ENCODE results near the gene KRTAP4-7. TPM values are rescaled to one million over a fixed set of nuclear protein-coding genes. Genes with fewer than 3 reads are reported as not detected.
"Not testable (repeated sequence)": the region's sequence is repeated elsewhere in the genome, so short reads cannot be mapped to it uniquely, and the experiment has no call there.

KRTAP4-7 gene
- total and polyA plus RNA-seq, 5 donors: not detected

GRCh38 chr17:41065829-41066624, 17.9 kb upstream of the KRTAP4-7 start, which contains the start of gene KRTAP2-4:
Gene KRTAP2-4, minus strand, starts transcription at chr17:41065879. Its CDS starts 34 bp downstream, at chr17:41065845.
- peaks cover 3% of the 10 kb centered on the region for H3K27me3 ChIP-seq (ENCODE audit: control insufficient read depth, insufficient read depth)
- DNase-seq (no peak), ATAC-seq (no peak)
- H3K9me3 ChIP-seq (ENCODE audit: control insufficient read depth, low read length): no peaks in the 10 kb centered on the region
- intact Hi-C loops (cut with DNase I): no loop called here
- H3K4me3 ChIP-seq (ENCODE audit: low read length): no peak within 1 kb of the TSS
- no peaks in the 10 kb centered on the region for H3K4me1 ChIP-seq (ENCODE audit: control insufficient read depth, insufficient read depth, low read length)
- WGBS: 87% methylated on average over 6 of the region's 6 CpGs
- no peak within 1 kb of the TSS for H3K27ac ChIP-seq (ENCODE audit: low read length)

DNA sequence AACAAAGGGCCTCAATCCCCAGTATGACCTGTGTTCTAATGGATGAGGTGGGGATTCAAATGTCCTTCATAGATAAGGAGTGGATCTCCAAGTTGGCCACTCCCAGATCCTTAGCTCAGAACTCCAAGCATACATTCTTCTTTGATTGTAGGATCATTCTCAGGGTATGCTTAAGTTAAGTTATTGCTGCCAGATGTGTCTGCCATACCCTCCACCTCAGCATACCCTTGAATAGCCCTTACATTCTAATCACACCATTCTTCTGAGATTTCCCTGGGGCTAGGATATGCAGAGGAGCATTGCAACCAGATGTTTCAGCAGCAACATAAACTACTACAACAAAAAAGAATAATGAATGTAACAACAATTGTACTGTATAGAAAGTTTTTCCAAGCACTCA, 16.7 kb upstream of the KRTAP4-7 start:
- Histone ChIP-seq H3K27ac (ENCODE audit: low read length) (no peak overlapping the region), H3K4me3 (ENCODE audit: low read length) (no peak overlapping the region), H3K4me1 (ENCODE audit: control insufficient read depth, insufficient read depth, low read length) (no peaks in the 10 kb centered on the region), H3K9me3 (ENCODE audit: control insufficient read depth, low read length) (no peaks in the 10 kb centered on the region), H3K27me3 (ENCODE audit: control insufficient read depth, insufficient read depth) (peaks cover 3% of the 10 kb centered on the region)
- DNase-seq: no peak
- intact Hi-C loops (cut with DNase I): no loop called here
- ATAC-seq: no peak

GRCh38 chr17:41069031-41069430, 14.9 kb upstream of the KRTAP4-7 start:
- 74% methylated on average over 3 of the region's 3 CpGs for WGBS
- H3K4me3 ChIP-seq (ENCODE audit: low read length): no peak overlapping the region
- DNase-seq (no peak), ATAC-seq (no peak)
- no peak overlapping the region for H3K27ac ChIP-seq (ENCODE audit: low read length)
- intact Hi-C loops (cut with DNase I): no loop called here
- no peaks in the 10 kb centered on the region for H3K9me3 ChIP-seq (ENCODE audit: control insufficient read depth, low read length)
- no peaks in the 10 kb centered on the region for H3K4me1 ChIP-seq (ENCODE audit: control insufficient read depth, insufficient read depth, low read length)
- H3K27me3 ChIP-seq (ENCODE audit: control insufficient read depth, insufficient read depth): peaks cover 3% of the 10 kb centered on the region

- Histone ChIP-seq H3K4me1 (ENCODE audit: control insufficient read depth, insufficient read depth, low read length) (no peaks in the 10 kb centered on the region), H3K27ac (ENCODE audit: low read length) (no peak overlapping the region), H3K27me3 (ENCODE audit: control insufficient read depth, insufficient read depth) (peaks cover 3% of the 10 kb centered on the region), H3K4me3 (ENCODE audit: low read length) (no peak overlapping the region), H3K9me3 (ENCODE audit: control insufficient read depth, low read length) (no peaks in the 10 kb centered on the region)
- intact Hi-C loops (cut with DNase I): no loop called here
- DNase-seq: no peak
- 78% methylated on average over 5 of the region's 5 CpGs for WGBS
- no peak for ATAC-seq
Measured at GRCh38 chr17:41071606-41072360, 12.2 kb upstream of the KRTAP4-7 start.

DNA sequence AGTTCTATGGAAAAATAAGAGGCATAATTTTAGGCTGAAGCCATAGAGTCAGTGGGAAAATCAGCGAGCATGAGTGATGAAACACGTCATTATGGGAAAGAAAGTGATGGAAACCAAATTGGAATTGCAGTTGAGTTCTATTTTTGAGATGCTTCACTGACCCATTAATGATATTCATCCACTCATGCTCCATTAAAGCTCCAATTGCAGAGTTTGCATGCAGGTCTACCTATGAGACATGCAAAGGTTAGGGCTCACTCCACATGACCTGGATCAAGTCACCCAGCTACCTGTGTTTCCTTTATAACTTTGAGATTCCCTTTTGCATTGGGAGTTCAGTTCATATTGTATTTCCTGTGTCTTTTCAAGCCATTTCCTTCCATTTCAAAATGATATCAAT, 10.3 kb upstream of the KRTAP4-7 start:
- ATAC-seq: no peak
- WGBS: 86% methylated on average over 2 of the region's 2 CpGs
- Histone ChIP-seq H3K9me3 (ENCODE audit: control insufficient read depth, low read length) (no peaks in the 10 kb centered on the region), H3K27me3 (ENCODE audit: control insufficient read depth, insufficient read depth) (no peaks in the 10 kb centered on the region), H3K27ac (ENCODE audit: low read length) (no peak overlapping the region), H3K4me1 (ENCODE audit: control insufficient read depth, insufficient read depth, low read length) (no peaks in the 10 kb centered on the region), H3K4me3 (ENCODE audit: low read length) (no peak overlapping the region)
- intact Hi-C loops (cut with DNase I): no loop called here
- no peak for DNase-seq

DNA sequence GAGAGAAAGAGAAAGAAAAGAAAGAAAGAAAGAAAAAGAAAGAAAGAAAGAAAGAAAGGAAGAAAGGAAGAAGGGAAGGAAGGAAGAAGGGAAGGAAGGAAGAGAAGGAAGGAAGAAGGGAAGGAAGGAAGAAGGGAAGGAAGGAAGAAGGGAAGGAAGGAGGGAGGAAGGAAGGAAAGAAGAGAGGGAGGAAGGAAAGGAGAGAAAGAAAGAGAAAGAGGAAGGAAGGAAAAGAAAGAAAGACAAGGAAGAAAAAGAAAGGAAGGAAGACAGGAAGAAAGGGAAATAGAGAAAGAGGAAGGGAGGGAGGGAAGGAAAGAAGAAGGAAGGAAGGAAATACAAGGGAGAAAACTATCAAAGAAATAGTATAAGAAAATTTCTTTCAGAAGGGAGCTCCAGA, 7.2 kb upstream of the KRTAP4-7 start:
- Histone ChIP-seq H3K4me1 (ENCODE audit: control insufficient read depth, insufficient read depth, low read length) (no peaks in the 10 kb centered on the region), H3K9me3 (ENCODE audit: control insufficient read depth, low read length) (no peaks in the 10 kb centered on the region), H3K27ac (ENCODE audit: low read length) (no peak overlapping the region), H3K4me3 (ENCODE audit: low read length) (no peak overlapping the region), H3K27me3 (ENCODE audit: control insufficient read depth, insufficient read depth) (no peaks in the 10 kb centered on the region)
- intact Hi-C loops (cut with DNase I): no loop called here
- DNase-seq: no peak
- ATAC-seq: no peak

- 56% methylated on average over 4 of the region's 4 CpGs for WGBS
- no peak for DNase-seq
- Histone ChIP-seq H3K27me3 (ENCODE audit: control insufficient read depth, insufficient read depth) (no peaks in the 10 kb centered on the region), H3K4me3 (ENCODE audit: low read length) (no peak overlapping the region), H3K9me3 (ENCODE audit: control insufficient read depth, low read length) (no peaks in the 10 kb centered on the region), H3K4me1 (ENCODE audit: control insufficient read depth, insufficient read depth, low read length) (no peaks in the 10 kb centered on the region), H3K27ac (ENCODE audit: low read length) (no peak overlapping the region)
- no peak for ATAC-seq
- intact Hi-C loops (cut with DNase I): no loop called here
Measured at GRCh38 chr17:41082626-41083025, 1.3 kb upstream of the KRTAP4-7 start.

- H3K4me1 ChIP-seq (ENCODE audit: control insufficient read depth, insufficient read depth, low read length); DNase-seq; intact Hi-C loops (cut with DNase I); ATAC-seq; H3K9me3 ChIP-seq (ENCODE audit: control insufficient read depth, low read length); H3K27me3 ChIP-seq (ENCODE audit: control insufficient read depth, insufficient read depth); H3K4me3 ChIP-seq (ENCODE audit: low read length); H3K27ac ChIP-seq (ENCODE audit: low read length): not testable (repeated sequence)
- WGBS: 72% methylated on average over 2 of the region's 2 CpGs
Measured at GRCh38 chr17:41083427-41083826, 523 bp upstream of the KRTAP4-7 start.

GRCh38 chr17:41088760-41089352, 4.9 kb downstream of the KRTAP4-7 start:
- ATAC-seq; H3K27ac ChIP-seq (ENCODE audit: low read length); H3K4me1 ChIP-seq (ENCODE audit: control insufficient read depth, insufficient read depth, low read length); H3K27me3 ChIP-seq (ENCODE audit: control insufficient read depth, insufficient read depth); intact Hi-C loops (cut with DNase I); DNase-seq; H3K4me3 ChIP-seq (ENCODE audit: low read length); H3K9me3 ChIP-seq (ENCODE audit: control insufficient read depth, low read length): not testable (repeated sequence)
- WGBS: 63% methylated on average over 4 of the region's 4 CpGs

DNA sequence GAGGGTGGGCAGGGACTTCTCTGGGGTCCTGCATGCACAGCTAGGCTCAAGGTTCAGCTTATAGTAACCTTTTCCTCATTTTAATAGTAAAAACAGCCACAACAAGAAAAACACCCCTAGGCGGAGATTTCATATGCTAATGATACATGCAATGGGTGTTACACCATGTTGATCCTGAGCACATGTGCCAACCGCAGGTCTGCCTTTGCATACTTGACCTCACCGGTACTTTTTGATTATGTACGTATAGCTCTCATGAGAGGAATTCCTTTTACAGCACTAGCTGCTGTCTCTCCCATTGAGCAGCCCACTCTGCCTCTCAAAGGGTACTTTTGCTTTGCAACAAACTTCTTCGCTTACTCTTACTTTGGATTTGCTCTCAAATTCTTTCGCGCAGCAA, 12.1 kb downstream of the KRTAP4-7 start:
- Histone ChIP-seq H3K27ac (ENCODE audit: low read length) (no peak overlapping the region), H3K9me3 (ENCODE audit: control insufficient read depth, low read length) (no peaks in the 10 kb centered on the region), H3K4me3 (ENCODE audit: low read length) (no peak overlapping the region), H3K4me1 (ENCODE audit: control insufficient read depth, insufficient read depth, low read length) (no peaks in the 10 kb centered on the region), H3K27me3 (ENCODE audit: control insufficient read depth, insufficient read depth) (no peaks in the 10 kb centered on the region)
- DNase-seq (no peak), ATAC-seq (no peak)
- intact Hi-C loops (cut with DNase I): no loop called here
- WGBS: 74% methylated on average over 7 of the region's 7 CpGs

DNA sequence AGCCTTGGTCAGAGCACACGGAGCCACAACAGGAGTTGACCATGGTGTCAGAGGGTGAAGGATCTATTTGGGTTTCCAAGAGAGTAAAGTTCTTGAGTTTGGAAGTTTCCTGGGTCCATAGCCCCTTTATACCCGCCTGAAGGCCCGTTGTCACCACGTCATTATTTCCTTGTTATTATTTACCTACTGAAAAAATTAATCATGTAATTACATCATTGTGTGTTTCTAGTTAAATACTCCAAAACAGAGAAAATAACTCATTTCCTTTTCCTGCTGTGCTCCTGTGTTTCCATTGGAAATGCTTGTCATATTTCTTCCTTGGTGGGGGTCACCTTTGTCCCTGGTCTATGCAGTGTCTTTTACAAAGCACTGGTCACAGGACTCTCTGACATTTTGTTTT, 14.1 kb downstream of the KRTAP4-7 start, which contains the start of gene KRTAP4-8:
KRTAP4-8 (minus strand) TSS at position 101 of the 400 bp plus-strand sequence; CDS start at position 43, 58 bp downstream.
- Histone ChIP-seq H3K9me3 (ENCODE audit: control insufficient read depth, low read length) (no peaks in the 10 kb centered on the region), H3K4me1 (ENCODE audit: control insufficient read depth, insufficient read depth, low read length) (no peaks in the 10 kb centered on the region), H3K4me3 (ENCODE audit: low read length) (no peak within 1 kb of the TSS), H3K27ac (ENCODE audit: low read length) (no peak within 1 kb of the TSS), H3K27me3 (ENCODE audit: control insufficient read depth, insufficient read depth) (no peaks in the 10 kb centered on the region)
- no peak for DNase-seq
- intact Hi-C loops (cut with DNase I): no loop called here
- 58% methylated on average over 4 of the region's 4 CpGs for WGBS
- ATAC-seq: no peak

All from right cardiac atrium (tissue), 5 donors.